Measurements from ENCODE around the gene TAPBP. TPM values are rescaled to one million over a fixed set of nuclear protein-coding genes. Genes with fewer than 3 reads are reported as not detected.

Gene TAPBP
- total RNA-seq, 2 experiments from 2014 or later = 164 to 190 TPM

GRCh38 chr6:33297406-33297955 lies 16.4 kb downstream of the TAPBP start:
- ChIA-PET POLR2A (interaction anchor here (0.6 to 1.0 kb wide), 3 partner anchors 20 to 1724 kb away, joined by 3 to 6 read pairs (median 3); partner anchors contain the start of gene B3GALT4), CTCF (interaction anchor here (0.7 to 1.6 kb wide), 3 partner anchors 19 to 107 kb away, joined by 3 to 4 read pairs (median 3); no protein-coding TSS in a partner anchor)
- H3K4me1 Mint-ChIP-seq = peaks cover 25% of the 10 kb centered on the region
- H3K27ac Mint-ChIP-seq = peak overlapping the region; percentile 51
- peaks cover 28% of the 10 kb centered on the region for H3K36me3 Mint-ChIP-seq (ENCODE audit: low read depth)
- DNase-seq (peak; percentile 37), ATAC-seq (no peak)
- no peaks in the 10 kb centered on the region for H3K9me3 Mint-ChIP-seq (ENCODE audit: low read depth)
- intact Hi-C loops (cut with DNase I, micrococcal nuclease) = loop anchor here in 1 of 2 experiments (5.0 kb wide), 1 partner anchor 325 kb away; no protein-coding TSS in a partner anchor
- peak overlapping the region; percentile 80 for H3K4me3 Mint-ChIP-seq
- no peaks in the 10 kb centered on the region for H3K27me3 Mint-ChIP-seq

- ChIA-PET POLR2A (no interaction called here), CTCF (interaction anchor here (0.7 to 1.6 kb wide), 3 partner anchors 18 to 107 kb away, joined by 3 to 4 read pairs (median 3); no protein-coding TSS in a partner anchor)
- peak overlapping the region; percentile 80 for H3K4me3 Mint-ChIP-seq
- intact Hi-C loops (cut with DNase I, micrococcal nuclease) = loop anchor here in 1 of 2 experiments (5.0 kb wide), 1 partner anchor 325 kb away; no protein-coding TSS in a partner anchor
- DNase-seq = no peak
- peaks cover 25% of the 10 kb centered on the region for H3K4me1 Mint-ChIP-seq
- no peak overlapping the region for H3K27ac Mint-ChIP-seq
- no peaks in the 10 kb centered on the region for H3K9me3 Mint-ChIP-seq (ENCODE audit: low read depth)
- ATAC-seq = no peak
- no peaks in the 10 kb centered on the region for H3K27me3 Mint-ChIP-seq
- peaks cover 26% of the 10 kb centered on the region for H3K36me3 Mint-ChIP-seq (ENCODE audit: low read depth)
These were observed 17.0 kb downstream of the TAPBP start for GRCh38 chr6:33296797-33297405.

GRCh38 chr6:33295621-33296369 lies 18.1 kb downstream of the TAPBP start:
- Mint-ChIP-seq H3K4me3 (no peak overlapping the region), H3K27ac (no peak overlapping the region), H3K9me3 (ENCODE audit: low read depth) (no peaks in the 10 kb centered on the region), H3K27me3 (no peaks in the 10 kb centered on the region), H3K36me3 (ENCODE audit: low read depth) (peaks cover 24% of the 10 kb centered on the region), H3K4me1 (peaks cover 27% of the 10 kb centered on the region)
- ATAC-seq = no peak
- intact Hi-C loops (cut with DNase I, micrococcal nuclease) = loop anchor here in 1 of 2 experiments (5.0 kb wide), 1 partner anchor 323 kb away; no protein-coding TSS in a partner anchor
- POLR2A ChIA-PET = no interaction called here
- DNase-seq = no peak
- CTCF ChIA-PET = interaction anchor here (0.6 kb wide), 1 partner anchor 141 kb away, joined by 3 read pairs; no protein-coding TSS in a partner anchor

GRCh38 chr6:33294086-33294823 lies 19.6 kb downstream of the TAPBP start:
- DNase-seq = no peak
- CTCF ChIA-PET = no interaction called here
- intact Hi-C loops (cut with DNase I, micrococcal nuclease) = no loop called here
- no peaks in the 10 kb centered on the region for H3K9me3 Mint-ChIP-seq (ENCODE audit: low read depth)
- H3K4me3 Mint-ChIP-seq = no peak overlapping the region
- POLR2A ChIA-PET = no interaction called here
- H3K27me3 Mint-ChIP-seq = no peaks in the 10 kb centered on the region
- no peak for ATAC-seq
- H3K36me3 Mint-ChIP-seq (ENCODE audit: low read depth) = peaks cover 27% of the 10 kb centered on the region
- peak overlapping the region; percentile 1 for H3K27ac Mint-ChIP-seq
- peaks cover 28% of the 10 kb centered on the region for H3K4me1 Mint-ChIP-seq

GRCh38 chr6:33292996-33293682 lies 20.7 kb downstream of the TAPBP start:
- H3K4me1 Mint-ChIP-seq = peaks cover 30% of the 10 kb centered on the region
- H3K27me3 Mint-ChIP-seq = no peaks in the 10 kb centered on the region
- no peak overlapping the region for H3K27ac Mint-ChIP-seq
- DNase-seq = no peak
- no peak for ATAC-seq
- ChIA-PET POLR2A (no interaction called here), CTCF (interaction anchor here (0.5 to 0.9 kb wide), 2 partner anchors 52 to 183 kb away, joined by 3 read pairs; no protein-coding TSS in a partner anchor)
- no peaks in the 10 kb centered on the region for H3K9me3 Mint-ChIP-seq (ENCODE audit: low read depth)
- intact Hi-C loops (cut with DNase I, micrococcal nuclease) = no loop called here
- no peak overlapping the region for H3K4me3 Mint-ChIP-seq
- peaks cover 30% of the 10 kb centered on the region for H3K36me3 Mint-ChIP-seq (ENCODE audit: low read depth)

GRCh38 chr6:33290459-33290858 lies 23.4 kb downstream of the TAPBP start:
- Mint-ChIP-seq H3K27ac (peak overlapping the region; percentile 97), H3K4me3 (peak overlapping the region; percentile 98), H3K4me1 (peaks cover 37% of the 10 kb centered on the region), H3K9me3 (ENCODE audit: low read depth) (no peaks in the 10 kb centered on the region), H3K27me3 (no peaks in the 10 kb centered on the region), H3K36me3 (ENCODE audit: low read depth) (peaks cover 46% of the 10 kb centered on the region)
- ChIA-PET POLR2A (interaction anchor here (2.9 kb wide), 1 partner anchor 14 kb away, joined by 25 read pairs; the partner anchor contains the start of gene B3GALT4), CTCF (interaction anchor here (0.6 to 3.0 kb wide), 5 partner anchors 9 to 171 kb away, joined by 3 to 17 read pairs (median 7); partner anchors contain the start of genes B3GALT4 and RGL2)
- ATAC-seq (no peak), DNase-seq (no peak)
- intact Hi-C loops (cut with DNase I, micrococcal nuclease) = no loop called here

- ATAC-seq (no peak), DNase-seq (no peak)
- ChIA-PET CTCF (interaction anchor here (0.6 to 3.0 kb wide), 7 partner anchors 9 to 281 kb away, joined by 3 to 17 read pairs (median 7); partner anchors contain the start of genes B3GALT4 and RGL2), POLR2A (interaction anchor here (0.6 to 2.9 kb wide), 8 partner anchors 9 to 437 kb away, joined by 3 to 25 read pairs (median 4); partner anchors contain the start of genes B3GALT4, RGL2, RPS18 and VPS52)
- H3K4me3 Mint-ChIP-seq = peak overlapping the region; percentile 98
- H3K9me3 Mint-ChIP-seq (ENCODE audit: low read depth) = no peaks in the 10 kb centered on the region
- peaks cover 37% of the 10 kb centered on the region for H3K4me1 Mint-ChIP-seq
- H3K27ac Mint-ChIP-seq = peak overlapping the region; percentile 97
- H3K36me3 Mint-ChIP-seq (ENCODE audit: low read depth) = peaks cover 47% of the 10 kb centered on the region
- H3K27me3 Mint-ChIP-seq = no peaks in the 10 kb centered on the region
- intact Hi-C loops (cut with DNase I, micrococcal nuclease) = loop anchor here (1.0 to 5.0 kb wide), 12 partner anchors 9 to 1113 kb away; partner anchors contain the start of genes B3GALT4 (in 2 of the 2), KIFC1 (in 2 of the 2), AGPAT1 (in 1 of the 2) and LEMD2 (in 1 of the 2)
These were observed 24.0 kb downstream of the TAPBP start for GRCh38 chr6:33289784-33290315.

GRCh38 chr6:33288921-33289783 lies 24.7 kb downstream of the TAPBP start, which contains the start of the genes PFDN6 and WDR46:
Gene PFDN6, plus strand, starts transcription at chr6:33289601. Its CDS starts 256 bp downstream, at chr6:33289857.
Gene WDR46, minus strand, starts transcription at chr6:33289239. Its CDS starts 69 bp downstream, at chr6:33289170.
- Mint-ChIP-seq H3K36me3 (ENCODE audit: low read depth) (peaks cover 52% of the 10 kb centered on the region), H3K27ac (peak within 1 kb of the TSS; percentile 97), H3K4me1 (peaks cover 37% of the 10 kb centered on the region), H3K4me3 (peak within 1 kb of the TSS; percentile 98), H3K27me3 (no peaks in the 10 kb centered on the region), H3K9me3 (ENCODE audit: low read depth) (no peaks in the 10 kb centered on the region)
- ATAC-seq (peak; percentile 98), DNase-seq (peak; percentile 87)
- ChIA-PET CTCF (interaction anchor here (0.5 to 3.0 kb wide), 9 partner anchors 10 to 422 kb away, joined by 3 to 17 read pairs (median 6); partner anchors contain the start of genes B3GALT4, HLA-DPA1, RGL2 and RPS18), POLR2A (interaction anchor here (0.6 to 2.9 kb wide), 12 partner anchors 10 to 436 kb away, joined by 3 to 25 read pairs (median 3); partner anchors contain the start of genes B3GALT4, RGL2, RPS18 and VPS52)
- intact Hi-C loops (cut with DNase I, micrococcal nuclease) = loop anchor here (1.0 to 5.0 kb wide), 12 partner anchors 10 to 1112 kb away; partner anchors contain the start of genes B3GALT4 (in 2 of the 2), KIFC1 (in 2 of the 2), AGPAT1 (in 1 of the 2) and LEMD2 (in 1 of the 2)

Data from activated CD4-positive, alpha-beta T cell treated with anti-CD3 and anti-CD28 coated beads for 36 hours (primary cell).